Calu3 (cell line): ENCODE results near the gene RPL22. TPM values are rescaled to one million over a fixed set of nuclear protein-coding genes. Genes with fewer than 3 reads are reported as not detected.

Source experiments
- BruUV-seq: library from RNA; stranded (reverse); fragments of 400-500 nt; replicated peaks from 2 replicates; lab custom pipeline; 2021; lab: Mats Ljungman, UMichigan
- CTCF ChIA-PET: fragments of 300-600 bp; sonication (Branson Sonifier 250); formaldehyde crosslinking; loops from one replicate; lab custom pipeline; 2022; ENCODE audit warnings: antibody characterized with exemption; lab: Charles Lee
- DNase-seq: peaks from one replicate; pipeline ENCODE4 v3.0.0; 2022
- H3K27ac Mint-ChIP-seq: one replicate; pipeline ENCODE4 v1.8.0; 2022; ENCODE audit warnings: mixed read lengths; ENCODE audit not compliant: unreplicated experiment
- H3K27me3 Mint-ChIP-seq: one replicate; pipeline ENCODE4 v1.8.0; 2022; ENCODE audit warnings: mixed read lengths; ENCODE audit not compliant: unreplicated experiment
- H3K36me3 Mint-ChIP-seq: one replicate; pipeline ENCODE4 v1.8.0; 2022; ENCODE audit warnings: mild to moderate bottlenecking, moderate library complexity, mixed read lengths; ENCODE audit not compliant: insufficient read depth, unreplicated experiment
- H3K4me1 Mint-ChIP-seq: one replicate; pipeline ENCODE4 v1.8.0; 2022; ENCODE audit warnings: mild to moderate bottlenecking, low read depth, mixed read lengths; ENCODE audit not compliant: unreplicated experiment
- H3K4me3 Mint-ChIP-seq: one replicate; pipeline ENCODE4 v1.8.0; 2022; ENCODE audit warnings: mild to moderate bottlenecking, low read depth, moderate library complexity, mixed read lengths; ENCODE audit not compliant: unreplicated experiment
- H3K9me3 Mint-ChIP-seq: one replicate; pipeline ENCODE4 v1.8.0; 2022; ENCODE audit warnings: low read depth, mixed read lengths; ENCODE audit not compliant: unreplicated experiment
- CTCF ChIP-seq: fragments of 200-600 bp; IDR thresholded peaks from one replicate; pipeline ENCODE4 v1.8.0; 2022; ENCODE audit warnings: antibody characterized with exemption; ENCODE audit not compliant: unreplicated experiment
- intact Hi-C: fragments of 100-400 bp; cut with micrococcal nuclease; formaldehyde crosslinking; loops from one replicate; pipeline ENCODE4 v1.10.0; 2022; ENCODE audit not compliant: unreplicated experiment
- total RNA-seq: library from RNA; stranded (reverse); gene quantifications from 2 replicates; pipeline ENCODE4 v1.2.3, GENCODE V29; 2022

RPL22 gene
- total RNA-seq, 1 experiment from 2014 or later = 259 TPM

GRCh38 chr1:6166655-6167390 is 32.6 kb downstream of the RPL22 start:
- Mint-ChIP-seq H3K27ac (no peak overlapping the region), H3K27me3 (peaks cover 87% of the 10 kb centered on the region), H3K9me3 (no peaks in the 10 kb centered on the region), H3K4me3 (no peak overlapping the region), H3K36me3 (no peaks in the 10 kb centered on the region), H3K4me1 (peaks cover 8% of the 10 kb centered on the region)
- BruUV-seq = no TSS peak
- no peak for DNase-seq
- CTCF ChIA-PET = no interaction called here
- intact Hi-C loops = no loop called here
- TF ChIP-seq CTCF = no peak

- Mint-ChIP-seq H3K27ac (no peak overlapping the region), H3K9me3 (no peaks in the 10 kb centered on the region), H3K4me3 (no peak overlapping the region), H3K27me3 (peaks cover 87% of the 10 kb centered on the region), H3K36me3 (no peaks in the 10 kb centered on the region), H3K4me1 (peaks cover 2% of the 10 kb centered on the region)
- DNase-seq = no peak
- TF ChIP-seq CTCF = no peak
- BruUV-seq = no TSS peak
- CTCF ChIA-PET = no interaction called here
- intact Hi-C loops = no loop called here
These were observed 33.2 kb downstream of the RPL22 start for GRCh38 chr1:6166221-6166620.

DNA sequence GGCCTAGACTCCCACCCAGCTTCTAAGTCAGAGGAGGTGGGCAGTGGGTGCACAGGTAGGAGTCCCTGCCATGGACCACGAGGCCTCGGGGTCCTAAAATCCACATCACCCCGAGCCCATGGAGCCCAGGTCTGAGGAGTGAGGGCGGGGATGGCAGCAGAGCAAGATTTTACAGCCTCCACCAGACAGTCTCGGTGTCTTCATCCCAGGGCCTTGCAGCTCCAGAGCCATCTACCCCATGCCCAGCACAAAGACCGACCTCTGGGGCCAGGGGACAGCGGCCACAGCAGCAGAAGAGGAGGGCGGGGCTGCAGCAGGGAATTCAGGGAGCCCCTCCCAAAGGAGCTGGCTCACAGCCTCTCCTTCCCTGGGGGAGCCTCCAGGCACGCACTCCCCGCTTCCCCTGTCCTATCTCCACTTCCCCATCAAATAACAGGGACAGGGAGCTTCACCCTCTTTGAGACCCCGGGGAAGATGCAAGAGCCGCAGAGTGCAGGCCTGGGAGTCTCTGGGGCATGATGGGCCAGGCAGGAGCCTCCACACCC is 33.9 kb downstream of the RPL22 start:
- Mint-ChIP-seq H3K27ac (no peak overlapping the region), H3K9me3 (no peaks in the 10 kb centered on the region), H3K4me1 (no peaks in the 10 kb centered on the region), H3K27me3 (peaks cover 90% of the 10 kb centered on the region), H3K4me3 (no peak overlapping the region), H3K36me3 (no peaks in the 10 kb centered on the region)
- CTCF ChIA-PET = no interaction called here
- TF ChIP-seq CTCF = no peak
- no peak for DNase-seq
- no TSS peak for BruUV-seq
- intact Hi-C loops = no loop called here

DNA sequence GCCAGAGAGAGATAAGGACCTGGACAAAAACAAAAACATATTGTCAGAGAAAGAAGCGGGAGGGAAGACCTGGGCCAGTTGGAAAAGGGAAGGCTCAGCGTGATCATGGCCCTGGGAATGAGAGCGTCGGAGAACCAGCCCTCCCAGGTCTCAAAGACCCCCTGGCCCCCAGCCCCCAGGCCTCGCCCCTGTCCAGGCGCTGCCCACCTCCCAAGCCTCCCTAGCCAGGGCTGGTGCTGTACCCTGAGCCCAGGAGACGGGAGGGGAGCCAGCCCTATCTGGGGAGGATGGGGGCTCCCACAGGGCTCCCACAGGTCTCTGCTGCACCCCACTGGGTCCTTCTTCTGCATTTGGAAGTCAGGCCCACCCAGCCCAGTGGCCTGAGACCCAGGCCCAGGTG is 34.4 kb downstream of the RPL22 start:
- Mint-ChIP-seq H3K4me3 (no peak overlapping the region), H3K36me3 (no peaks in the 10 kb centered on the region), H3K27me3 (peaks cover 93% of the 10 kb centered on the region), H3K9me3 (no peaks in the 10 kb centered on the region), H3K27ac (no peak overlapping the region), H3K4me1 (no peaks in the 10 kb centered on the region)
- intact Hi-C loops = no loop called here
- CTCF ChIA-PET = no interaction called here
- TF ChIP-seq CTCF = no peak
- no TSS peak for BruUV-seq
- DNase-seq = no peak
